ENCODE data around the gene FRMD4A. TPM values are rescaled to one million over a fixed set of nuclear protein-coding genes. Genes with fewer than 3 reads are reported as not detected.

Gene FRMD4A
- total RNA-seq, 2 experiments from 2014 or later, result 0.25 TPM; not detected in 1

DNA sequence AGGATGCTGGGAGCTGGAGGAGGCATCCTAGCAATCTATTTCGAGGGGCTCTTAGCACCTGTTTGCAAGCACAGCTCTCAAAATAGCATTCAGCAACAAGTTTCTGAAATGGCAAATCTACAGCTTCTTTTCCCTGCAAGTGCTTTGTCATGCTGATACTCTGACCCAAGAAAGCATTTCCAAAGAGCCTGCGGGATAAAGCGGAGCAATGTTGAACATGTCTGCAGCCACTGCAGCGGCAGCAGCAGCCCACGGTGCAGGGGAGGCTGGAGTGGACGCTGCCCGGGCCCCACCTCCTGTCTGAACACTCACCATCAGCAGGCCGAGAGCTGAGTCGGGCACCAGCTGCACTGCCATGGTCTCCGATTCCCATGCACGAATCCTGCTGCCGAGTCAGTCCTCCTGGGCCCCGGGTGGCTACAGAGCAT is 964 bp downstream of the FRMD4A start:
- Mint-ChIP-seq H3K9me3 (no peaks in the 10 kb centered on the region), H3K27ac (no peak overlapping the region), H3K4me1 (no peaks in the 10 kb centered on the region), H3K4me3 (no peak overlapping the region), H3K36me3 (ENCODE audit: low read depth) (no peaks in the 10 kb centered on the region), H3K27me3 (peaks cover 43% of the 10 kb centered on the region)
- POLR2A ChIA-PET, result no interaction called here
- no peak for DNase-seq
- CTCF ChIA-PET, result no interaction called here

DNA sequence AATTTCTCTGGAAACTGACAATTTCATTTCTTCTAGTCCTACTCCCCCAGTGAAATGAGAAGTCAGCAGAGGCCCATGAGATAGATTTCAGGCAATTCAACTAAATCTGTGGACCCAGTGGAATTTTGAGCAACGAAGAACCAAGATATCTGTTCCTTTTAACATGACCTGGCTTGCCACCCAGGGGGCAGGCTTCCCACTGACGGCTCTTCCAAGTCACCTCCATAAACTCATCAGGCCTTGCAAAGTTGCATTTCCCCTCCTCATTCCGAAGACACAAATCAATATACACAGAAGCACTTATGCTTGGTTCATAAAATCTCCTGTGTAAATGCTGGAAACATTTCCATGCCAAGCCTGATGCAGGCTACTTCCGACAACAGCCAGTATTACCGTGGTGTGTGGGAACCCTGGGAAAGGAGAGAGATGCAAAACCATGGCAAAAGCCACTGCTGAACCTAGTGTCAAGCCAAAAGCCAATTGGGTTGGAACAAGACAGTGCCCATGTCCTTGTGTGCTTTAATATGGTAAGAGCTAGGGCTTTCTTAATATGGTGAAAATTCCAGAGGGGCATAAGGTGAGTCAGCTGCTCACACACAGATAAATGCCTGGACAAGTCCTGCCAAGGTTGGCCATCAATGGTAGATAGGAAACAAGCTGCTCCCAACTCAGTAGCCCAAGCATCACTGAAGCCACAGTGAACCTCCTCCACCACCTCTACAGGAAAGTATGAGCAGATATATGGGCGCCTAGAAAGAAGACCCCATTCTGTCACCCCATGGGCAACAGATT is 1.6 kb downstream of the FRMD4A start:
- Mint-ChIP-seq H3K9me3 (no peaks in the 10 kb centered on the region), H3K4me3 (no peak overlapping the region), H3K4me1 (no peaks in the 10 kb centered on the region), H3K36me3 (ENCODE audit: low read depth) (no peaks in the 10 kb centered on the region), H3K27ac (no peak overlapping the region), H3K27me3 (peaks cover 40% of the 10 kb centered on the region)
- CTCF ChIA-PET, result no interaction called here
- DNase-seq, result no peak
- POLR2A ChIA-PET, result no interaction called here

DNA sequence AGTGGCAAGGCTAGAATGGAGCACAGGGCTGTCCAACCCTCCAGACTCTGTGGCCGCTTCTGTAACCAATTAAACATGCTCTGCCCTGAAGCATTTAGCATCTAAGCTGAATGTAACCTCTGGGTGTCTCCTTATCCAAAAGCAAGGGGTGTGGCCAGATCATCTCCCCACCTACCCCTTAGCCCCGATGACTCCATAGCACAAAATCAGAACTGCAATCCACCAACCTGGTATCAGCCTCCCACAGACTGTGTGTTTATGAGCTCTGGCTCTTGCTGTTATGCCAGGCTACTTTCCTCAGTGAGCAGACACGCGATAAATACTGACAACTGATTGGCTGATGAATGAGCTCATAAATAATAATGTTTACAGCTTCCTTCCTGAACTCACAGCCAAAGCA is 3.2 kb downstream of the FRMD4A start:
- Mint-ChIP-seq H3K27ac (no peak overlapping the region), H3K4me1 (no peaks in the 10 kb centered on the region), H3K27me3 (peaks cover 36% of the 10 kb centered on the region), H3K9me3 (no peaks in the 10 kb centered on the region), H3K4me3 (no peak overlapping the region), H3K36me3 (ENCODE audit: low read depth) (no peaks in the 10 kb centered on the region)
- DNase-seq, result no peak
- ChIA-PET POLR2A (no interaction called here), CTCF (no interaction called here)

DNA sequence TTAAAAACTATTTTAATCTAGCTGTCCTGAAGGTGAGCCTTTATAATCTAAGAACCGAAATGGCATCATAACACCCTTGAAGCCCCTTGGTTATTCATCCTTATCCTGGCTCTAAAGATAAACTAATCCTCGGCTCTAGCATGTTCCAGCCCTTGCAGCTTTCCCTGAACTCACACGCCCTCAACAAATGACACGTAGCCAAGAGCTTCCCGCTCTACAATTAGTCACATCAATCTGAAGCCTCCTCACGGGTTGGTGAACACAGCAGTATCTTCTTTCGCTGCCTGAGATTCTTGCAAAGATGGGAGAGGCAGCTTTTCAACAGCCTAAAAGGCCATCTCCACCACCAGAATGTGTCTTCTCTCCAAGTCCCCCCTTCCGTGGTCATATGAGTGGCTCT is 4.1 kb downstream of the FRMD4A start:
- H3K36me3 Mint-ChIP-seq (ENCODE audit: low read depth), result no peaks in the 10 kb centered on the region
- H3K4me3 Mint-ChIP-seq, result no peak overlapping the region
- POLR2A ChIA-PET, result no interaction called here
- H3K27me3 Mint-ChIP-seq, result peaks cover 35% of the 10 kb centered on the region
- CTCF ChIA-PET, result interaction anchor here (1.3 kb wide), 1 partner anchor 44 kb away, joined by 3 read pairs; no protein-coding TSS in a partner anchor
- H3K27ac Mint-ChIP-seq, result no peak overlapping the region
- H3K9me3 Mint-ChIP-seq, result no peaks in the 10 kb centered on the region
- DNase-seq, result no peak
- H3K4me1 Mint-ChIP-seq, result no peaks in the 10 kb centered on the region

DNA sequence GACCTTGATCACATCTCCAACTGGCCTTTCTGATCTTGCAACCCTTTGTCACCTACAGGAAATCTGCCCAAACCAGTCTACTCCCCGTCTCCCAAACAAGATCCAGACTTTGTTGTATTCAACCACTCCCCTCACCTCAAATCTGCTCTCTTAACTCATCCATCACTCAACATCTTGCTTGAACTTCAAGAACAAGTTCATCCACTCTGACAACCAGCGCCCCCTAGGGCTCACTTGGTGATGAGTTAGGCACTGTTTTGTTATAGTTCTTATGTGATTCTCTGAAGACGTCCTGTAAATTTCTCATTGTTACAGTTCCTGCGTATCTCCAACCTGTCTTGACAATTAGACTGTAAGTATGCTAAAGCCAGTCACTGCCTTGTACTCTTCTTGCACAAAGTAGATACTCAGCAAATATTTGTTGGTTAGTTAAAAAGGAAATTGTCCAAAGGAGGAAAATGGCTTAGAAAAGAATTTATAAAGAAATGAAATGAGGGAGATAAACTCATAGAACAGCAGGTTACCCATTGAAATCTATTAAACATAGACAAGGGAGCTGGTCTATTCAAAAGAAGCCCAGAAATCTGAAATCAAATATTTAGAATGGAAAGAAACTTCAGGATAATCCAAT is 5.3 kb downstream of the FRMD4A start:
- H3K4me1 Mint-ChIP-seq, result no peaks in the 10 kb centered on the region
- no peak overlapping the region for H3K27ac Mint-ChIP-seq
- H3K36me3 Mint-ChIP-seq (ENCODE audit: low read depth), result no peaks in the 10 kb centered on the region
- no peak overlapping the region for H3K4me3 Mint-ChIP-seq
- POLR2A ChIA-PET, result no interaction called here
- peak; percentile 67 for DNase-seq
- no peaks in the 10 kb centered on the region for H3K9me3 Mint-ChIP-seq
- CTCF ChIA-PET, result interaction anchor here (1.3 kb wide), 1 partner anchor 43 kb away, joined by 3 read pairs; no protein-coding TSS in a partner anchor
- peaks cover 32% of the 10 kb centered on the region for H3K27me3 Mint-ChIP-seq

DNA sequence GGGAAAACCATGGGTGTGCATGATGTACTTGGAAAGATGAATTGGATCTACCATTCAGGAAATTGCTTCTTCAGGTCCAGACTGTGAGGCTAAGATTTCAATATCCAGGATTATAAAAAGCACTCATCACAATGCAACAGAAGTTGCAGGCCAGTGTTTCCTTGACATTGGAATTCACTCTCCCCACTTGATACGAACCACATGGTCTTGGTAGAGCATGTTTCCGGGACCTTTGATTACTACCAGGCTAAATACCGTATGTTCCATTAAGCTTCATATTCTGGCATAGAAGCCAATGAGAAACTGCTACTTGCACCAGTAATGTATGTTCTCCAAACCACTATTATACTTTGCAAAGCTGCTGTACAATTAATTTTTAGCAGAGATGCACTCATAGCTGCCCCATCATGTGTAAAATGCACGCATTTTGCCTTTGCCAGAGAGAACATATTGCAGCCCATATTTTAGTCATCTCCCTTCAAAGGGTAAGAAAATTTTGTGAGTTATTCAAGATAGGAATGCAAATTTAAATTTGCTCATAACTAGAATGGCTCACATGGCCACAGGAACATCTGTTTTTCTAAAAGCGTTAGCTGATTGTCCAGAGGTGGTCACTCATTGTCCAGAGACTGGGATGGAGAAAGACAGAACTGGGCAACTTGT is 8.1 kb downstream of the FRMD4A start:
- Mint-ChIP-seq H3K27ac (no peak overlapping the region), H3K36me3 (ENCODE audit: low read depth) (no peaks in the 10 kb centered on the region), H3K27me3 (peaks cover 32% of the 10 kb centered on the region), H3K4me1 (no peaks in the 10 kb centered on the region), H3K9me3 (no peaks in the 10 kb centered on the region), H3K4me3 (no peak overlapping the region)
- CTCF ChIA-PET, result no interaction called here
- POLR2A ChIA-PET, result no interaction called here
- DNase-seq, result no peak

DNA sequence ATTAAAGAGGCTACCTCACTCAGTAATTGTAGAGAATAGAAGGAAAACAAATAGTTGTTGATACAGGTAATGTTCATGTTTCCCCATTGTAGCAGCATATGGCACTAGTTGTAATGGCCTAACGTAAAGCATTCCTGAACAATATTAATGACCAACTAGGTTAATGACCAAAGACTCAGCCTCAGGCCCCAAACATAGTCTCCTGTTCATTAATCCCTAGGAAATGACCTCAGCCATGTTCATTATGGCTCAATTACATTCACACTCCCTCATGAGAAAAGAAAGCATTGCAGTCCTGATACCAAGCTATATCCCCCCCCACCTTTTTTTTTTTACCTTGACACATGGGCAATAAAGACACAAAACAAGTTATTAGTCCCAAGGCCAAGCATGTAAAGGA is 12.7 kb downstream of the FRMD4A start:
- Mint-ChIP-seq H3K9me3 (no peaks in the 10 kb centered on the region), H3K4me1 (no peaks in the 10 kb centered on the region), H3K27ac (no peak overlapping the region), H3K27me3 (peaks cover 50% of the 10 kb centered on the region), H3K36me3 (ENCODE audit: low read depth) (no peaks in the 10 kb centered on the region), H3K4me3 (no peak overlapping the region)
- ChIA-PET CTCF (no interaction called here), POLR2A (no interaction called here)
- no peak for DNase-seq

DNA sequence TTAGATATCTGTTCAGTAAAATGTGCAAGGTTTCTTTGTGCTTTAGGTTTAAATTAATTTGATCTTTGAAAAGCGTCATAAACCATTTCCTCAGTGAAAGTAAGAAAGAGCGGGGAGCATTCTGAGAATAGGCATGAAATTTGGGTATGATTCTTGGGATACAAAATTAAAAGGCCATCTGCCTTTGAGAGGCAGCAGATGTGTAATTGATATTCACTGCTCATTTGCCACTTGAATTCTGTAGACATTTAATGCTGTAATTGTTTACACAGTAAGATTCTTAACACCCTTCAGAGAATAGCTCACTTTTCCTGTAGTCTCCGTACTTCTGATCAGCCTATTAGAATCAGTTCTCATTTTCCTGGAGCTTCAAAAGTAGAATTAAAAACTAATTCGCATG is 18.7 kb downstream of the FRMD4A start:
- no peak for DNase-seq
- Mint-ChIP-seq H3K4me3 (no peak overlapping the region), H3K9me3 (no peaks in the 10 kb centered on the region), H3K27ac (no peak overlapping the region), H3K4me1 (no peaks in the 10 kb centered on the region), H3K27me3 (peaks cover 39% of the 10 kb centered on the region), H3K36me3 (ENCODE audit: low read depth) (no peaks in the 10 kb centered on the region)
- CTCF ChIA-PET, result no interaction called here
- POLR2A ChIA-PET, result no interaction called here

DNA sequence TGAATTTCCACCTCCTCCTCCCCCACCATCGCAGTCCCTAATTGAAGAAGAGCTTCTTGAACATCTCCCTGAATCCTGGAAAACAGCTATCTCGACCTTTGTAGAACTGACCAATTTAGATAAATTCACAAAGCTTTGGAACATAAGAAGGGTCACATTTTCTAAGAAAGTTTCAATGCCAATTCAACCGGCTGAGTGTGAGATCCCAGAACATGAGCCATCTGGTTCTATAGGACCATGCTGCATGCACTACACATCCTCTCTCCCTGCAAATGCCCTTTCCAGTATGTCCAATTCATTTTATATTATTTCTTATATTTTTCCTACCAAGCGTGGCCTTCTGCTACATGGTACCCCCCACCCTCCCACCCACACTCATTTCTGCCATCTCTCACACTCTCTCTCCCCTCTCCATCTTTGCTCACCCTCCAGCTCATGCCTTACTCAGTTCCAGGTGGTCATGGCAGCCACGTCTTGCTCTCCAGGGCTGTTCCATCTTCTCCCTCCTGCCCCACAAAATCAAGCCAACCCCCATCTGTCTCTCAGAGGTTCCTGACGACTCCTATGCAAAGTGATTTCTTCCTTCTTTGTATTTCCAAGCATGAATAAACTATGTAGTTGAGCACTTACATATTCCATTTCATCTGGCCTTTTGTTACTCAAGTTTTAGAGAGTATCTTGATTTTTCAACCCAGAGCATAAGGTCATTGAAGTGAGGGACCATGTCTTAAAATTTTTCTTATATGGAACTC is 19.3 kb downstream of the FRMD4A start:
- no peak for DNase-seq
- no peak overlapping the region for H3K4me3 Mint-ChIP-seq
- H3K27ac Mint-ChIP-seq, result no peak overlapping the region
- H3K9me3 Mint-ChIP-seq, result no peaks in the 10 kb centered on the region
- H3K4me1 Mint-ChIP-seq, result no peaks in the 10 kb centered on the region
- H3K36me3 Mint-ChIP-seq (ENCODE audit: low read depth), result no peaks in the 10 kb centered on the region
- POLR2A ChIA-PET, result no interaction called here
- CTCF ChIA-PET, result no interaction called here
- H3K27me3 Mint-ChIP-seq, result peaks cover 36% of the 10 kb centered on the region

DNA sequence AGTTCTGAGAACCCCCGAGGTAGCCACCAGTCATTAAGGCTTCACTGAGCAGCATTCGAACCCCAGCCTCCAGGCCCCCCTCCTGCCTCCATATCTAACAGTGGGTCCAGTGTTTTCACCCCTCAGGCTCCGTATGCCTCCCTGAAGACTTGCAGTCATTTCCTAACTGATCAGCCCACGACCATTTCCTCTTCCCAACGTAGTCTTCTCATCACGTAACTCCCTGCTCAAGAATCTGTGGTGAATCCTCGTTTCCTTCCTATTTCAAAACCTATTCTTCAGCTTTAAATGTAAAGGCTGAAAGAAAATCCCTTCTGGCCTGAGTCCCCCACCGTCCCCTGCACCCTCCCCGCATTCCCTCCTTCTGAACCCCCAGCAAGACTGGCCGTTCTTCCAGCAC is 21.1 kb downstream of the FRMD4A start:
- CTCF ChIA-PET, result interaction anchor here (1.0 kb wide), 1 partner anchor 22 kb away, joined by 3 read pairs; no protein-coding TSS in a partner anchor
- H3K27me3 Mint-ChIP-seq, result peaks cover 28% of the 10 kb centered on the region
- POLR2A ChIA-PET, result no interaction called here

DNA sequence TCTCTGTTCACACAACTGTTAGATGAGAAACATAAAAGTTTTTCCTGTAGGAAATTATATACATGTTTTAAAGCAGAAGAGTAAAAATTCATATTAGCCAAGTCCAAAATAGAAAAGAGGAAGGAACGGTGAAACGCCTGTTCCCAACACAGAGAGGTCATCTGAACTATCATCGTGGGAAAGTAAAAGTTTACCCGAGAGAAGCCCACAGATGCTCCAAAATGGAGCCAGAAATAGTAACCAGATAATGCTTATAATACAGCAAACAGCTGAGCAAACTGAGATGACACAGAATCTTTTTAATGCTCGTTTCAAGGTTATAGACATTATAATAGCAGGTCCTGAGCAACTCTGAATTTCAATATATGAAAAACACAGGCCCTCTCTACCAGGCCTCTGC is 24.5 kb downstream of the FRMD4A start:
- POLR2A ChIA-PET, result no interaction called here
- CTCF ChIA-PET, result no interaction called here

More for the DNA sequence above, 21.1 kb downstream of the FRMD4A start:
- Mint-ChIP-seq H3K36me3 (ENCODE audit: low read depth) (no peaks in the 10 kb centered on the region), H3K4me1 (no peaks in the 10 kb centered on the region), H3K4me3 (no peak overlapping the region), H3K27ac (no peak overlapping the region), H3K9me3 (no peaks in the 10 kb centered on the region)
- DNase-seq, result no peak

DNA sequence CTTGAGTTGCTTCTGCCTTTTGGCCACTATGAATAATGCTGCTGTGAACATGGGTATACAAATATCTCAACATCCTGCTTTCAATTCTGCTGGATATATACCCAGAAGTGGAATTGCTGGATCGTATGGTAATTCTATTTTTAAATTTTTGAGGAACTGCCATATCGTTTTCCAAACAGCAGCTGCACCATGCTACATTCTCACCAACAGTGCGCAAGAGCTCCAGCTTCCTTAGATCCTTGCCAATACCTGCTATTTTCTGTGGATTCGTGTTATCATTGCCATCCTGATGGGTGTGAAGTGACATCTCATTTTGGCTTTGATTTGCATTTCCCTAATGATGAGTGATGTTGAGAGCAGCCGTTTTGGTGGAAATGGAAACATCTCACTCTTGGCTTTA is 26.7 kb downstream of the FRMD4A start:
- ChIA-PET POLR2A (no interaction called here), CTCF (no interaction called here)
- no peak overlapping the region for H3K27ac Mint-ChIP-seq
- H3K27me3 Mint-ChIP-seq, result peaks cover 20% of the 10 kb centered on the region
- H3K9me3 Mint-ChIP-seq, result no peaks in the 10 kb centered on the region
- H3K4me3 Mint-ChIP-seq, result no peak overlapping the region
- no peaks in the 10 kb centered on the region for H3K36me3 Mint-ChIP-seq (ENCODE audit: low read depth)
- DNase-seq, result no peak
- no peaks in the 10 kb centered on the region for H3K4me1 Mint-ChIP-seq

More for the DNA sequence above, 24.5 kb downstream of the FRMD4A start:
- no peak for DNase-seq
- Mint-ChIP-seq H3K27ac (no peak overlapping the region), H3K36me3 (ENCODE audit: low read depth) (no peaks in the 10 kb centered on the region), H3K4me3 (no peak overlapping the region), H3K4me1 (no peaks in the 10 kb centered on the region), H3K9me3 (no peaks in the 10 kb centered on the region), H3K27me3 (peaks cover 27% of the 10 kb centered on the region)

DNA sequence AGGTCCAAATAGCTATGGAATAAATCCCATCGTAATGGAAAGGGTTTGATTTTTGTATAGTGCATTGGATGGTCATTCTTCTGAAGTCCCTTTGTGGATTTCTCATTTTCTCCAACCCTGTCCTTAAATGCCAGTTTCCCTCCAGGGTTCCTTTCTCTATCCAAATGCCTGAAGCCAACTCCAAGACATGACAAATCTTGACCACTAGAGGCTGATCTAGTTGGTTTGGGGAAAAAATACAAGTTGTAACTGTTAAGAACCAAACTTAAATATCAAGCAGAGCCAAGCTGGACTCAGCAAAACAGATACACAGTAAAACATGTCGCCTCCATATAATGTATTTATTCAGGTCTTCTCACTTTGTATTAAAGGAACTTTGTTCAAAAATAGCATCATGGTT is 28.7 kb downstream of the FRMD4A start:
- H3K9me3 Mint-ChIP-seq, result no peaks in the 10 kb centered on the region
- H3K36me3 Mint-ChIP-seq (ENCODE audit: low read depth), result no peaks in the 10 kb centered on the region
- H3K4me3 Mint-ChIP-seq, result no peak overlapping the region
- peaks cover 15% of the 10 kb centered on the region for H3K27me3 Mint-ChIP-seq
- no peak for DNase-seq
- CTCF ChIA-PET, result interaction anchor here (0.9 kb wide), 1 partner anchor 304 kb away, joined by 3 read pairs; no protein-coding TSS in a partner anchor
- POLR2A ChIA-PET, result no interaction called here
- no peak overlapping the region for H3K27ac Mint-ChIP-seq
- H3K4me1 Mint-ChIP-seq, result no peaks in the 10 kb centered on the region
